Neural cell (in vitro differentiated cells): Measurements from ENCODE around the gene OTOG. TPM values are rescaled to one million over a fixed set of nuclear protein-coding genes. Genes with fewer than 3 reads are reported as not detected.

Experiments used
- H2AFZ ChIP-seq: fragments of 200-600, 300-800 bp; sonication (generic), shearing (Covaris generic); 2 replicates; pipeline ENCODE4 v1.6.0; 2014; ENCODE audit warnings: low read depth, mild to moderate bottlenecking, antibody characterized with exemption, low read length, moderate library complexity
- H3F3A ChIP-seq: fragments of 200-600 bp; shearing (Covaris generic); 2 replicates; pipeline ENCODE4 v1.6.1; 2016; ENCODE audit warnings: mild to moderate bottlenecking, moderate library complexity, mixed read lengths, antibody characterized with exemption, low read length; ENCODE audit not compliant: insufficient read depth, poor library complexity, severe bottlenecking
- H3K27ac ChIP-seq: fragments of 200-600, 300-800 bp; sonication (generic), shearing (Covaris generic); 2 replicates; pipeline ENCODE4 v1.5.1; 2014; ENCODE audit warnings: mild to moderate bottlenecking, low read length, moderate library complexity
- H3K27me3 ChIP-seq: fragments of 300-800, 200-600 bp; sonication (generic), shearing (Covaris generic); 2 replicates; pipeline ENCODE4 v1.6.0; 2014; ENCODE audit warnings: mild to moderate bottlenecking, low read depth, low read length, moderate library complexity; ENCODE audit not compliant: insufficient read depth
- H3K36me3 ChIP-seq: fragments of 300-800, 200-600 bp; sonication (generic), shearing (Covaris generic); 2 replicates; pipeline ENCODE4 v1.5.1; 2014; ENCODE audit warnings: mild to moderate bottlenecking, antibody characterized with exemption, low read length, moderate library complexity; ENCODE audit not compliant: insufficient read depth
- H3K4me2 ChIP-seq: fragments of 300-800, 200-600 bp; sonication (generic), shearing (Covaris generic); 2 replicates; pipeline ENCODE4 v1.6.0; 2014; ENCODE audit warnings: mild to moderate bottlenecking, low read length
- H3K4me3 ChIP-seq: fragments of 300-800, 200-600 bp; sonication (generic), shearing (Covaris generic); 2 replicates; pipeline ENCODE4 v1.5.1; 2014; ENCODE audit warnings: mild to moderate bottlenecking, low read length, moderate library complexity
- H3K79me2 ChIP-seq: fragments of 200-600 bp; shearing (Covaris generic); replicated peaks from 2 replicates; pipeline ENCODE4 v1.6.0; 2014; ENCODE audit warnings: mild to moderate bottlenecking, low read length, moderate library complexity; ENCODE audit not compliant: insufficient read depth
- H3K9ac ChIP-seq: fragments of 300-800, 200-600 bp; sonication (generic), shearing (Covaris generic); 2 replicates; pipeline ENCODE4 v1.6.1; 2016; ENCODE audit warnings: mild to moderate bottlenecking, low read length, mixed read lengths
- H3K9me2 ChIP-seq: fragments of 200-600 bp; shearing (Covaris generic); 2 replicates; pipeline ENCODE4 v1.6.1; 2016; ENCODE audit warnings: mild to moderate bottlenecking, low read length, mixed read lengths; ENCODE audit not compliant: insufficient read depth
- H3K9me3 ChIP-seq: fragments of 200-600, 300-800 bp; sonication (generic), shearing (Covaris generic); 2 replicates; pipeline ENCODE4 v1.6.1; 2016; ENCODE audit warnings: mild to moderate bottlenecking, mixed run types, low read length, moderate library complexity, mixed read lengths
- H4K20me1 ChIP-seq: fragments of 200-600 bp; shearing (Covaris generic); 2 replicates; pipeline ENCODE4 v1.6.1; 2016; ENCODE audit warnings: mild to moderate bottlenecking, mixed run types; ENCODE audit not compliant: insufficient read depth
- EP300 ChIP-seq: fragments of 450-650 bp; conservative IDR thresholded peaks from 2 replicates; pipeline ENCODE4 v1.6.1; 2014; ENCODE audit warnings: antibody characterized with exemption, mild to moderate bottlenecking, moderate library complexity; ENCODE audit not compliant: poor library complexity, severe bottlenecking
- EZH2 ChIP-seq: fragments of 200-600, 300-800 bp; shearing (Covaris generic), sonication (generic); IDR thresholded peaks from 2 replicates; pipeline ENCODE4 v1.6.1; 2014; ENCODE audit warnings: antibody characterized with exemption, low read length, borderline replicate concordance, mild to moderate bottlenecking; ENCODE audit not compliant: insufficient read depth, poor library complexity, severe bottlenecking
- MXI1 ChIP-seq: fragments of 450-650 bp; conservative IDR thresholded peaks from 2 replicates; pipeline ENCODE4 v1.6.1; 2014; ENCODE audit warnings: antibody characterized with exemption, mild to moderate bottlenecking; ENCODE audit not compliant: poor library complexity, severe bottlenecking
- POLR2AphosphoS5 ChIP-seq: IDR thresholded peaks from 2 replicates; pipeline ENCODE4 v1.6.1; 2012
- RAD21 ChIP-seq: fragments of 450-650 bp; conservative IDR thresholded peaks from 2 replicates; pipeline ENCODE4 v1.6.1; 2014; ENCODE audit warnings: antibody characterized with exemption, mild to moderate bottlenecking, moderate library complexity
- SMC3 ChIP-seq: fragments of 450-650 bp; conservative IDR thresholded peaks from 2 replicates; pipeline ENCODE4 v1.6.1; 2014; ENCODE audit warnings: antibody characterized with exemption, mild to moderate bottlenecking, moderate library complexity; ENCODE audit not compliant: poor library complexity
- TAF1 ChIP-seq: IDR thresholded peaks from 2 replicates; pipeline ENCODE4 v1.6.1; 2012; ENCODE audit warnings: low read depth
- polyA plus RNA-seq: library from polyadenylated mRNA; depleted of rRNA; stranded (reverse); fragments of >200 nt; gene quantifications from 2 replicates; pipeline ENCODE4 v1.2.3, GENCODE V29; 2014
- TF ChIP-seq, protein P1 (sequence below): IDR thresholded peaks from 2 replicates; pipeline ENCODE4 v1.6.1; 2012; ENCODE audit warnings: borderline replicate concordance
- TF ChIP-seq, protein P2 (sequence below): fragments of 450-650 bp; IDR thresholded peaks from 2 replicates; pipeline ENCODE4 v1.5.1; 2014; ENCODE audit warnings: antibody characterized with exemption, mild to moderate bottlenecking, moderate library complexity; ENCODE audit not compliant: poor library complexity, severe bottlenecking

Gene OTOG
- polyA plus RNA-seq, 1 donor from 2014 or later = not detected

DNA sequence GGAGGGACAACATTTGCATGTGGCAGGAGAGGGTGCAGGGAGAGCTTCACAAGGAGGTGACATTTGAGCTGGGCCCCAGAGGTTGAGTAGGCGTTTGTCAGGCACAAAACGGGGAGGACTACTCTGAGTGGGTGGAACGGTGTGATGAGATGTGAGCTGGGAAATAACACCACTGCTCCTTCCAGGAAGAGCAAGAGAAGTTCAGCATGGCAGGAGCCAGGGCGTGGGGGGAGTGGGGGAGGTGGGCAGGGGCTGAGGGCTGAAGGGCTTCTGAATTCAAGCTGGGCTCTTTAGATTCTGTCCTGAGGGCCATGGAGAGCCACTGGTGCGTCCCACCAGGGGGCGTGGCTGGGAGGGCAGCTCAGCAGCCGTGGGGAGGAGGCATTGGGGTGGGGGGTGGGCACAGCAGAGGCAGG, 54.2 kb downstream of the OTOG start:
- Histone ChIP-seq H3K79me2 (no peaks in the 10 kb centered on the region), H3K4me2 (no peak overlapping the region), H2AFZ (no peak overlapping the region), H4K20me1 (no peaks in the 10 kb centered on the region), H3K36me3 (no peaks in the 10 kb centered on the region), H3K27ac (no peak overlapping the region), H3K4me3 (no peak overlapping the region), H3K9ac (no peak overlapping the region), H3K9me3 (no peaks in the 10 kb centered on the region), H3K9me2 (no peaks in the 10 kb centered on the region), H3K27me3 (no peaks in the 10 kb centered on the region), H3F3A (no peaks in the 10 kb centered on the region)
- TF ChIP-seq, protein P1, sequence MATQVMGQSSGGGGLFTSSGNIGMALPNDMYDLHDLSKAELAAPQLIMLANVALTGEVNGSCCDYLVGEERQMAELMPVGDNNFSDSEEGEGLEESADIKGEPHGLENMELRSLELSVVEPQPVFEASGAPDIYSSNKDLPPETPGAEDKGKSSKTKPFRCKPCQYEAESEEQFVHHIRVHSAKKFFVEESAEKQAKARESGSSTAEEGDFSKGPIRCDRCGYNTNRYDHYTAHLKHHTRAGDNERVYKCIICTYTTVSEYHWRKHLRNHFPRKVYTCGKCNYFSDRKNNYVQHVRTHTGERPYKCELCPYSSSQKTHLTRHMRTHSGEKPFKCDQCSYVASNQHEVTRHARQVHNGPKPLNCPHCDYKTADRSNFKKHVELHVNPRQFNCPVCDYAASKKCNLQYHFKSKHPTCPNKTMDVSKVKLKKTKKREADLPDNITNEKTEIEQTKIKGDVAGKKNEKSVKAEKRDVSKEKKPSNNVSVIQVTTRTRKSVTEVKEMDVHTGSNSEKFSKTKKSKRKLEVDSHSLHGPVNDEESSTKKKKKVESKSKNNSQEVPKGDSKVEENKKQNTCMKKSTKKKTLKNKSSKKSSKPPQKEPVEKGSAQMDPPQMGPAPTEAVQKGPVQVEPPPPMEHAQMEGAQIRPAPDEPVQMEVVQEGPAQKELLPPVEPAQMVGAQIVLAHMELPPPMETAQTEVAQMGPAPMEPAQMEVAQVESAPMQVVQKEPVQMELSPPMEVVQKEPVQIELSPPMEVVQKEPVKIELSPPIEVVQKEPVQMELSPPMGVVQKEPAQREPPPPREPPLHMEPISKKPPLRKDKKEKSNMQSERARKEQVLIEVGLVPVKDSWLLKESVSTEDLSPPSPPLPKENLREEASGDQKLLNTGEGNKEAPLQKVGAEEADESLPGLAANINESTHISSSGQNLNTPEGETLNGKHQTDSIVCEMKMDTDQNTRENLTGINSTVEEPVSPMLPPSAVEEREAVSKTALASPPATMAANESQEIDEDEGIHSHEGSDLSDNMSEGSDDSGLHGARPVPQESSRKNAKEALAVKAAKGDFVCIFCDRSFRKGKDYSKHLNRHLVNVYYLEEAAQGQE = no peak
- TF ChIP-seq, protein P2, sequence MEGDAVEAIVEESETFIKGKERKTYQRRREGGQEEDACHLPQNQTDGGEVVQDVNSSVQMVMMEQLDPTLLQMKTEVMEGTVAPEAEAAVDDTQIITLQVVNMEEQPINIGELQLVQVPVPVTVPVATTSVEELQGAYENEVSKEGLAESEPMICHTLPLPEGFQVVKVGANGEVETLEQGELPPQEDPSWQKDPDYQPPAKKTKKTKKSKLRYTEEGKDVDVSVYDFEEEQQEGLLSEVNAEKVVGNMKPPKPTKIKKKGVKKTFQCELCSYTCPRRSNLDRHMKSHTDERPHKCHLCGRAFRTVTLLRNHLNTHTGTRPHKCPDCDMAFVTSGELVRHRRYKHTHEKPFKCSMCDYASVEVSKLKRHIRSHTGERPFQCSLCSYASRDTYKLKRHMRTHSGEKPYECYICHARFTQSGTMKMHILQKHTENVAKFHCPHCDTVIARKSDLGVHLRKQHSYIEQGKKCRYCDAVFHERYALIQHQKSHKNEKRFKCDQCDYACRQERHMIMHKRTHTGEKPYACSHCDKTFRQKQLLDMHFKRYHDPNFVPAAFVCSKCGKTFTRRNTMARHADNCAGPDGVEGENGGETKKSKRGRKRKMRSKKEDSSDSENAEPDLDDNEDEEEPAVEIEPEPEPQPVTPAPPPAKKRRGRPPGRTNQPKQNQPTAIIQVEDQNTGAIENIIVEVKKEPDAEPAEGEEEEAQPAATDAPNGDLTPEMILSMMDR = no peak
- no peak for TF ChIP-seq SMC3
- TF ChIP-seq TAF1 = no peak
- no peak for TF ChIP-seq RAD21
- TF ChIP-seq EP300 = no peak
- TF ChIP-seq MXI1 = no peak
- TF ChIP-seq EZH2 = no peak
- TF ChIP-seq POLR2AphosphoS5 = no peak

GRCh38 chr11:17601676-17602075, 54.6 kb downstream of the OTOG start:
- no peak overlapping the region for H3K9ac ChIP-seq
- H3K27ac ChIP-seq = no peak overlapping the region
- TF ChIP-seq SMC3 (no peak), EZH2 (no peak), POLR2AphosphoS5 (no peak), TAF1 (no peak), EP300 (no peak), RAD21 (no peak)
- TF ChIP-seq, protein P1 = no peak
- TF ChIP-seq, protein P2 = no peak
- H2AFZ ChIP-seq = no peak overlapping the region
- no peaks in the 10 kb centered on the region for H3K9me3 ChIP-seq
- H4K20me1 ChIP-seq = no peaks in the 10 kb centered on the region
- no peaks in the 10 kb centered on the region for H3K36me3 ChIP-seq
- no peak overlapping the region for H3K4me3 ChIP-seq
- H3K27me3 ChIP-seq = no peaks in the 10 kb centered on the region
- H3K9me2 ChIP-seq = no peaks in the 10 kb centered on the region
- H3F3A ChIP-seq = no peaks in the 10 kb centered on the region
- H3K79me2 ChIP-seq = no peaks in the 10 kb centered on the region
- no peak overlapping the region for H3K4me2 ChIP-seq
